Lower leg skin (tissue), 3 donors: ENCODE data around the gene TOR2A.

Source experiments
- CTCF ChIP-seq, 3 donors: fragments of 450-650 bp; IDR thresholded peaks; one replicate each; pipeline ENCODE4 v1.5.1; 2016; ENCODE audit warnings: antibody characterized with exemption in 3 of 3, mild to moderate bottlenecking in 3 of 3, moderate library complexity in 2 of 3
- POLR2A ChIP-seq, 2 donors: fragments of 450-650 bp; IDR thresholded peaks; one replicate each; pipeline ENCODE4 v1.6.1; 2016 to 2017; ENCODE audit warnings: antibody characterized with exemption in 2 of 2, mild to moderate bottlenecking in 1 of 2, moderate library complexity in 1 of 2

DNA sequence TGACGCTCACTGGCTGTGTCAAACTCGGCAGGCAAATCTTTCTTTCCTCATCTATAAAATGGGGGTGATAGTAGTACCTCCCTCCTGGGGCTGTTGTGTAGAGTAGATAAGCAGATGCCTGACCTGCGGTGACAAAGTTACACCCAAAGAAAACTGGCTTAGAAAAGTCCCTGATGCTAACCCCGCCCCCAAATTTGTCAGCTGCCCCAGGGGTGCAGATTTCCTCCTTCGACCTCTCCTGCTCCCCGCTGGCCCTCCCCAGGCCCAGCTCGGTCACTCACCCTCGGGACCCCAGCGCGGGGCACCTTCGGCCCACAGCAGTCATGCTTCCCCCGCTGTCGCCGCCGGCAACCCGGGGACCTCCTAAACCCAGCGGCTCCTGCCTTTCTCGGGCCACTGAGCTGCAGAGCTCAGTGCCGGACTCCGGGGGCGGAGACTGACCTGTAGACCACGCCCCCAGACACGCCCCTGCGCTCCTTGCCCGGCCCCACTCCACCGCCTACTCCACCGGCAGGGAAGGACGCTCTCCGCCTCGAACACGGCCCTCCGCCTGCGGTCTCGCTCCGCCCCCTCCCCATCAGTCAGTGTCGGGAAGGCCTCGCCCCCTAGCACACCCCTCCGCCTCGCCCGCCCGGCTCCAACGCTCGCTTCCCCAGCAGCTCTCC, 35.9 kb upstream of the TOR2A start:
- TF ChIP-seq CTCF (IDR thresholded peaks at IDR 0.05) (no peak), POLR2A (IDR thresholded peaks at IDR 0.05) (no peak)
